ENCODE data around the gene MIX23.

- TF ChIP-seq CTCF (conservative IDR thresholded peaks at IDR 0.05; ENCODE audit: low read depth, low read length) (no peak), EZH2 (IDR thresholded peaks at IDR 0.05; ENCODE audit: borderline replicate concordance, low read depth, low read length, poor library complexity, severe bottlenecking) (no peak)
These were observed 11.1 kb upstream of the MIX23 start for GRCh38 chr3:122394173-122394572.
